Measurements from ENCODE around the gene C11orf68. TPM values are rescaled to one million over a fixed set of nuclear protein-coding genes. Genes with fewer than 3 reads are reported as not detected.

Gene C11orf68
- total and polyA plus RNA-seq, 2 experiments from 2014 or later: 16.8 to 23.2 TPM

DNA sequence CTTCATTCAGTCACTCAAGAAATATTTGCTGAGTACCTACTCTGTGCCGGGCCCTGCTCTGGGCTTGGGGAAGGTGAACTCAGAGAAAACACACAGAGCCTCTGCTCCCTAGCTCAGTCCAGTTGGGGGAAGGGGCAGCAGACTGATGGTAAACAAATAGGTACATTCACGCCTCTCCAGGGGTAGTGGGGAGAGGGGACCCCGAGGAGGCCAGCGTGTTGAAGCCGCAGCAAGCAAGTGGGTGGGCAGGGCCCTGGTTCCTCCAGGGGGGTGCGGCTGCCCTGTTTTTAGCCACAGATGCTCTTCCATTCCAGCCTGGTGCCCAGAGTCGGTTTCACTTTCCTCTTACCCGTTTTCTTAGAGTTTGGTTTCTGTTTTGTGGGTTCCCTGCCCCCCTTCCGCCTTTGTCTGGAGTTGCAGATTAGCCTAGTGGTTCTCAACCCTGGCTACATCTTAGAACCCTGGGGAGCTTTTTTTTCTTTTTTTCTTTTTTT lies 9.1 kb upstream of the C11orf68 start:
- peak overlapping the region; percentile 78 for H3K27ac Mint-ChIP-seq

DNA sequence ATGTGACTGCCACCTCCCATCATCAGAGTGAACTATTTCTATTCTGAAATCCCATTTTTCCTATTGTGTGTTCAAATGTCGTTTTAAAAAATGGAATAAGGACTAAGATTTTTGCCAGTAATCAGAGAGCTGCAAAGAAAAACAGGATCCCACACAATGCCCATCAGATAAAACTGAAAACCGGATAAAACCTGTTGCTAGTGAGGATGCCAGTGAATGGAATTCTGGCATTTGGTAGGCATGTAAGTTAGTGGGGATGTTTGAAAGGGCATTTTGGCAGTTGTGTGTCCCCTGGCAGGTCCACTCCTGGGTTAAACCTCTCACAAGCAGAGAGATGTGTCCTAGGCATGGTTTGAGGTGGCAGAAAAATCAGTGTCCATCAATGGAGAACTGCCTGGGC lies 6.5 kb upstream of the C11orf68 start:
- Histone ChIP-seq H3K27ac (ENCODE audit: low read depth) (no peak overlapping the region), H3K4me1 (ENCODE audit: insufficient read depth) (peaks cover 9% of the 10 kb centered on the region; the same call in 1 of the 2 replicates), H3K36me3 (ENCODE audit: insufficient read depth) (no peaks in the 10 kb centered on the region; the same call in 1 of the 2 replicates), H3K79me2 (replicated peaks; ENCODE audit: insufficient read depth) (no peaks in the 10 kb centered on the region), H3K4me2 (no peak overlapping the region), H3K9me2 (ENCODE audit: insufficient read depth) (no peaks in the 10 kb centered on the region), H3K27me3 (ENCODE audit: insufficient read depth) (no peaks in the 10 kb centered on the region), H2AFZ (no peak overlapping the region), H3K4me3 (no peak overlapping the region), H4K20me1 (replicated peaks; ENCODE audit: insufficient read depth) (no peaks in the 10 kb centered on the region), H3F3A (replicated peaks; ENCODE audit: low read depth) (no peaks in the 10 kb centered on the region)
- Mint-ChIP-seq H3K4me3 (no peak overlapping the region; the same call in 2 of the 3 replicates), H3K9me3 (no peaks in the 10 kb centered on the region), H3K27me3 (ENCODE audit: insufficient read depth, low read depth, poor library complexity) (peaks cover 7% of the 10 kb centered on the region), H3K36me3 (ENCODE audit: low read depth) (peaks cover 18% of the 10 kb centered on the region), H3K4me1 (peaks cover 17% of the 10 kb centered on the region), H3K27ac (no peak overlapping the region)
- DNase-seq (ENCODE audit: low spot score) (no peak), ATAC-seq (no peak)
- TF ChIP-seq, protein P1, sequence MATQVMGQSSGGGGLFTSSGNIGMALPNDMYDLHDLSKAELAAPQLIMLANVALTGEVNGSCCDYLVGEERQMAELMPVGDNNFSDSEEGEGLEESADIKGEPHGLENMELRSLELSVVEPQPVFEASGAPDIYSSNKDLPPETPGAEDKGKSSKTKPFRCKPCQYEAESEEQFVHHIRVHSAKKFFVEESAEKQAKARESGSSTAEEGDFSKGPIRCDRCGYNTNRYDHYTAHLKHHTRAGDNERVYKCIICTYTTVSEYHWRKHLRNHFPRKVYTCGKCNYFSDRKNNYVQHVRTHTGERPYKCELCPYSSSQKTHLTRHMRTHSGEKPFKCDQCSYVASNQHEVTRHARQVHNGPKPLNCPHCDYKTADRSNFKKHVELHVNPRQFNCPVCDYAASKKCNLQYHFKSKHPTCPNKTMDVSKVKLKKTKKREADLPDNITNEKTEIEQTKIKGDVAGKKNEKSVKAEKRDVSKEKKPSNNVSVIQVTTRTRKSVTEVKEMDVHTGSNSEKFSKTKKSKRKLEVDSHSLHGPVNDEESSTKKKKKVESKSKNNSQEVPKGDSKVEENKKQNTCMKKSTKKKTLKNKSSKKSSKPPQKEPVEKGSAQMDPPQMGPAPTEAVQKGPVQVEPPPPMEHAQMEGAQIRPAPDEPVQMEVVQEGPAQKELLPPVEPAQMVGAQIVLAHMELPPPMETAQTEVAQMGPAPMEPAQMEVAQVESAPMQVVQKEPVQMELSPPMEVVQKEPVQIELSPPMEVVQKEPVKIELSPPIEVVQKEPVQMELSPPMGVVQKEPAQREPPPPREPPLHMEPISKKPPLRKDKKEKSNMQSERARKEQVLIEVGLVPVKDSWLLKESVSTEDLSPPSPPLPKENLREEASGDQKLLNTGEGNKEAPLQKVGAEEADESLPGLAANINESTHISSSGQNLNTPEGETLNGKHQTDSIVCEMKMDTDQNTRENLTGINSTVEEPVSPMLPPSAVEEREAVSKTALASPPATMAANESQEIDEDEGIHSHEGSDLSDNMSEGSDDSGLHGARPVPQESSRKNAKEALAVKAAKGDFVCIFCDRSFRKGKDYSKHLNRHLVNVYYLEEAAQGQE (IDR thresholded peaks at IDR 0.05; ENCODE audit: unreplicated experiment): no peak
- TF ChIP-seq EZH2 (IDR thresholded peaks at IDR 0.05; ENCODE audit: low read depth, unreplicated experiment): no peak
- TF ChIP-seq ZNF114 (CRISPR knock-in tag; IDR thresholded peaks at IDR 0.05): no peak
- no peak for TF ChIP-seq NANOG (IDR thresholded peaks at IDR 0.05; ENCODE audit: borderline replicate concordance)

More for the DNA sequence above, 9.1 kb upstream of the C11orf68 start:
- Histone ChIP-seq H3K4me3 (no peak overlapping the region), H3K27ac (ENCODE audit: low read depth) (peak overlapping the region; percentile 63; the same call in 1 of the 2 replicates), H3K9me2 (ENCODE audit: insufficient read depth) (no peaks in the 10 kb centered on the region), H4K20me1 (replicated peaks; ENCODE audit: insufficient read depth) (no peaks in the 10 kb centered on the region), H3K4me1 (ENCODE audit: insufficient read depth) (peaks cover 7% of the 10 kb centered on the region), H3K27me3 (ENCODE audit: insufficient read depth) (no peaks in the 10 kb centered on the region), H3K36me3 (ENCODE audit: insufficient read depth) (no peaks in the 10 kb centered on the region), H3F3A (replicated peaks; ENCODE audit: low read depth) (0 out of 2 replicates have a peak, but pooled peaks cover 5% of the 10 kb centered on the region), H3K4me2 (no peak overlapping the region), H2AFZ (0 out of 2 replicates have a peak overlapping the region, but pooled peaks have one; percentile 52), H3K79me2 (replicated peaks; ENCODE audit: insufficient read depth) (no peaks in the 10 kb centered on the region)
- Mint-ChIP-seq H3K4me1 (peaks cover 23% of the 10 kb centered on the region), H3K36me3 (ENCODE audit: low read depth) (peaks cover 3% of the 10 kb centered on the region; the same call in 2 of the 3 replicates), H3K9me3 (no peaks in the 10 kb centered on the region), H3K4me3 (no peak overlapping the region), H3K27me3 (ENCODE audit: insufficient read depth, low read depth, poor library complexity) (peaks cover 6% of the 10 kb centered on the region)
- no peak for TF ChIP-seq EZH2phosphoT487 (IDR thresholded peaks at IDR 0.05; ENCODE audit: unreplicated experiment)
- TF ChIP-seq POLR2AphosphoS5 (IDR thresholded peaks at IDR 0.05; ENCODE audit: low read depth): no peak
- no peak for TF ChIP-seq STAT1 (IDR thresholded peaks at IDR 0.05; ENCODE audit: unreplicated experiment)
- TF ChIP-seq, protein P1 (IDR thresholded peaks at IDR 0.05; ENCODE audit: unreplicated experiment): no peak
- TF ChIP-seq, protein P2, sequence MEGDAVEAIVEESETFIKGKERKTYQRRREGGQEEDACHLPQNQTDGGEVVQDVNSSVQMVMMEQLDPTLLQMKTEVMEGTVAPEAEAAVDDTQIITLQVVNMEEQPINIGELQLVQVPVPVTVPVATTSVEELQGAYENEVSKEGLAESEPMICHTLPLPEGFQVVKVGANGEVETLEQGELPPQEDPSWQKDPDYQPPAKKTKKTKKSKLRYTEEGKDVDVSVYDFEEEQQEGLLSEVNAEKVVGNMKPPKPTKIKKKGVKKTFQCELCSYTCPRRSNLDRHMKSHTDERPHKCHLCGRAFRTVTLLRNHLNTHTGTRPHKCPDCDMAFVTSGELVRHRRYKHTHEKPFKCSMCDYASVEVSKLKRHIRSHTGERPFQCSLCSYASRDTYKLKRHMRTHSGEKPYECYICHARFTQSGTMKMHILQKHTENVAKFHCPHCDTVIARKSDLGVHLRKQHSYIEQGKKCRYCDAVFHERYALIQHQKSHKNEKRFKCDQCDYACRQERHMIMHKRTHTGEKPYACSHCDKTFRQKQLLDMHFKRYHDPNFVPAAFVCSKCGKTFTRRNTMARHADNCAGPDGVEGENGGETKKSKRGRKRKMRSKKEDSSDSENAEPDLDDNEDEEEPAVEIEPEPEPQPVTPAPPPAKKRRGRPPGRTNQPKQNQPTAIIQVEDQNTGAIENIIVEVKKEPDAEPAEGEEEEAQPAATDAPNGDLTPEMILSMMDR (conservative IDR thresholded peaks at IDR 0.05; ENCODE audit: low read depth in 2 of 2): no peak
- no peak for TF ChIP-seq ZNF114 (CRISPR knock-in tag; IDR thresholded peaks at IDR 0.05)
- TF ChIP-seq ZNF331 (CRISPR knock-in tag; IDR thresholded peaks at IDR 0.05; ENCODE audit: low read depth): no peak
- no peak for DNase-seq (ENCODE audit: low spot score)
- ATAC-seq: peak; percentile 61
